ENCODE data around the gene PPP1R3A. TPM values are rescaled to one million over a fixed set of nuclear protein-coding genes. Genes with fewer than 3 reads are reported as not detected.

PPP1R3A gene
- polyA plus RNA-seq, 1 donor from 2014 or later: 1.6 TPM

DNA sequence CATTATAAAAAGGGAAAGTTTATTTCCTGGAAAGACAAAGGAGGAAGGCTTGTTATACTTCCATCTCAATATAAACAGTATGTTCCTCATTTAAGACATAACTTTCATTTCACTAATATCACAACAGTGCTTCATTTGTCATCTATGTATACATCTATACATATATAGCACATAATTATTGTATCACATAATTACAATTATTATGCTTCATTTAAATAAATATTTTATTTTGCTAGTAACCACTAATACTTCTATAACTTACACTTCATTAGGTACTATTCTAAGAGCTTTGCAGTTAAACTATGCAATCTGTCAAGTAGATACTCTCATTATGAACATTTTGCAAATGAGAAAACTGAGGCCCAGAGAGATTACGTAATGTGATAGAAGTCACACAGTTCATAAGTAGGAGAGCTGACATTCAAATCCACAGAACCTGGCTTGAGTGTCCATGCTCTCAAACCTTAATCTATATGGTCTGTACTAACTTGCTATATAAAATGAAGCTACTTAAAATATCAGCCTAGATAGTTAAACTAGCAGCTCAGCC is 86.5 kb downstream of the PPP1R3A start:
- H3K4me3 ChIP-seq (ENCODE audit: low read length): no peak overlapping the region
- H3K36me3 ChIP-seq (ENCODE audit: insufficient read depth, low read length): no peaks in the 10 kb centered on the region
- no peaks in the 10 kb centered on the region for H3F3A ChIP-seq (ENCODE audit: insufficient read depth, low read length, poor library complexity, severe bottlenecking)
- H3K27me3 ChIP-seq (ENCODE audit: insufficient read depth, low read depth, low read length): no peaks in the 10 kb centered on the region
- no peak for TF ChIP-seq EP300 (conservative IDR thresholded peaks at IDR 0.05; ENCODE audit: poor library complexity, severe bottlenecking)
- TF ChIP-seq POLR2AphosphoS5 (IDR thresholded peaks at IDR 0.05): no peak
- TF ChIP-seq TAF1 (IDR thresholded peaks at IDR 0.05; ENCODE audit: low read depth): no peak
- TF ChIP-seq, protein P1, sequence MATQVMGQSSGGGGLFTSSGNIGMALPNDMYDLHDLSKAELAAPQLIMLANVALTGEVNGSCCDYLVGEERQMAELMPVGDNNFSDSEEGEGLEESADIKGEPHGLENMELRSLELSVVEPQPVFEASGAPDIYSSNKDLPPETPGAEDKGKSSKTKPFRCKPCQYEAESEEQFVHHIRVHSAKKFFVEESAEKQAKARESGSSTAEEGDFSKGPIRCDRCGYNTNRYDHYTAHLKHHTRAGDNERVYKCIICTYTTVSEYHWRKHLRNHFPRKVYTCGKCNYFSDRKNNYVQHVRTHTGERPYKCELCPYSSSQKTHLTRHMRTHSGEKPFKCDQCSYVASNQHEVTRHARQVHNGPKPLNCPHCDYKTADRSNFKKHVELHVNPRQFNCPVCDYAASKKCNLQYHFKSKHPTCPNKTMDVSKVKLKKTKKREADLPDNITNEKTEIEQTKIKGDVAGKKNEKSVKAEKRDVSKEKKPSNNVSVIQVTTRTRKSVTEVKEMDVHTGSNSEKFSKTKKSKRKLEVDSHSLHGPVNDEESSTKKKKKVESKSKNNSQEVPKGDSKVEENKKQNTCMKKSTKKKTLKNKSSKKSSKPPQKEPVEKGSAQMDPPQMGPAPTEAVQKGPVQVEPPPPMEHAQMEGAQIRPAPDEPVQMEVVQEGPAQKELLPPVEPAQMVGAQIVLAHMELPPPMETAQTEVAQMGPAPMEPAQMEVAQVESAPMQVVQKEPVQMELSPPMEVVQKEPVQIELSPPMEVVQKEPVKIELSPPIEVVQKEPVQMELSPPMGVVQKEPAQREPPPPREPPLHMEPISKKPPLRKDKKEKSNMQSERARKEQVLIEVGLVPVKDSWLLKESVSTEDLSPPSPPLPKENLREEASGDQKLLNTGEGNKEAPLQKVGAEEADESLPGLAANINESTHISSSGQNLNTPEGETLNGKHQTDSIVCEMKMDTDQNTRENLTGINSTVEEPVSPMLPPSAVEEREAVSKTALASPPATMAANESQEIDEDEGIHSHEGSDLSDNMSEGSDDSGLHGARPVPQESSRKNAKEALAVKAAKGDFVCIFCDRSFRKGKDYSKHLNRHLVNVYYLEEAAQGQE (IDR thresholded peaks at IDR 0.05; ENCODE audit: borderline replicate concordance): no peak
- TF ChIP-seq EZH2 (IDR thresholded peaks at IDR 0.05; ENCODE audit: borderline replicate concordance, insufficient read depth, low read length, poor library complexity, severe bottlenecking): no peak
- TF ChIP-seq MXI1 (conservative IDR thresholded peaks at IDR 0.05; ENCODE audit: poor library complexity, severe bottlenecking): no peak
- no peak for TF ChIP-seq SMC3 (conservative IDR thresholded peaks at IDR 0.05; ENCODE audit: poor library complexity)
- TF ChIP-seq, protein P2, sequence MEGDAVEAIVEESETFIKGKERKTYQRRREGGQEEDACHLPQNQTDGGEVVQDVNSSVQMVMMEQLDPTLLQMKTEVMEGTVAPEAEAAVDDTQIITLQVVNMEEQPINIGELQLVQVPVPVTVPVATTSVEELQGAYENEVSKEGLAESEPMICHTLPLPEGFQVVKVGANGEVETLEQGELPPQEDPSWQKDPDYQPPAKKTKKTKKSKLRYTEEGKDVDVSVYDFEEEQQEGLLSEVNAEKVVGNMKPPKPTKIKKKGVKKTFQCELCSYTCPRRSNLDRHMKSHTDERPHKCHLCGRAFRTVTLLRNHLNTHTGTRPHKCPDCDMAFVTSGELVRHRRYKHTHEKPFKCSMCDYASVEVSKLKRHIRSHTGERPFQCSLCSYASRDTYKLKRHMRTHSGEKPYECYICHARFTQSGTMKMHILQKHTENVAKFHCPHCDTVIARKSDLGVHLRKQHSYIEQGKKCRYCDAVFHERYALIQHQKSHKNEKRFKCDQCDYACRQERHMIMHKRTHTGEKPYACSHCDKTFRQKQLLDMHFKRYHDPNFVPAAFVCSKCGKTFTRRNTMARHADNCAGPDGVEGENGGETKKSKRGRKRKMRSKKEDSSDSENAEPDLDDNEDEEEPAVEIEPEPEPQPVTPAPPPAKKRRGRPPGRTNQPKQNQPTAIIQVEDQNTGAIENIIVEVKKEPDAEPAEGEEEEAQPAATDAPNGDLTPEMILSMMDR (IDR thresholded peaks at IDR 0.05; ENCODE audit: poor library complexity, severe bottlenecking): no peak
- no peak for TF ChIP-seq RAD21 (conservative IDR thresholded peaks at IDR 0.05)
- no peak overlapping the region for H3K9ac ChIP-seq (ENCODE audit: low read length)
- H3K79me2 ChIP-seq (replicated peaks; ENCODE audit: insufficient read depth, low read length): no peaks in the 10 kb centered on the region
- no peaks in the 10 kb centered on the region for H3K9me3 ChIP-seq (ENCODE audit: low read length)
- H3K27ac ChIP-seq (ENCODE audit: low read length): no peak overlapping the region
- no peak overlapping the region for H3K4me2 ChIP-seq (ENCODE audit: low read length)
- H3K9me2 ChIP-seq (ENCODE audit: insufficient read depth, low read length): no peaks in the 10 kb centered on the region
- no peaks in the 10 kb centered on the region for H4K20me1 ChIP-seq (ENCODE audit: insufficient read depth)
- no peak overlapping the region for H2AFZ ChIP-seq (ENCODE audit: low read depth, low read length)

DNA sequence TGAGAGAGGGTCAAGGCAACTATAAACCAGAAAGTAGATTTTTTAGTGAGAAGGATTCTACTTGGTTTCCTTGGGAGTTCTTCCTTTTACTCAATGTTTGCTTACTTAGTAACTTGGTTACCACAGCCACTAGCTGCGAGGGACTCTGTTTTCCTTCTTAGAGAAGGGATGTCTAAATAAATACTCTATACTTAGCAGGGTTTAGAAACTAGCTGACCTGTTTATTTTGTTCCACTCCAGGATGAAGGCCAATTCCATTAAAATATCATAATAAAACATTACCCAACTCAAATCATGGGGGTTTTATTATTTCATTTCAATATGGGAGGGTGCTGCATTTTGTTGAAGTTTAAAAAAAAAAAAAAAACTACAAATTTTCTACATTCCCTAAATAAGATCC is 87.3 kb downstream of the PPP1R3A start:
- TF ChIP-seq EZH2 (IDR thresholded peaks at IDR 0.05; ENCODE audit: borderline replicate concordance, insufficient read depth, low read length, poor library complexity, severe bottlenecking): no peak
- no peak for TF ChIP-seq TAF1 (IDR thresholded peaks at IDR 0.05; ENCODE audit: low read depth)
- TF ChIP-seq SMC3 (conservative IDR thresholded peaks at IDR 0.05; ENCODE audit: poor library complexity): no peak
- no peak for TF ChIP-seq EP300 (conservative IDR thresholded peaks at IDR 0.05; ENCODE audit: poor library complexity, severe bottlenecking)
- TF ChIP-seq RAD21 (conservative IDR thresholded peaks at IDR 0.05): no peak
- TF ChIP-seq, protein P1 (IDR thresholded peaks at IDR 0.05; ENCODE audit: borderline replicate concordance): no peak
- TF ChIP-seq MXI1 (conservative IDR thresholded peaks at IDR 0.05; ENCODE audit: poor library complexity, severe bottlenecking): no peak
- TF ChIP-seq, protein P2 (IDR thresholded peaks at IDR 0.05; ENCODE audit: poor library complexity, severe bottlenecking): no peak
- TF ChIP-seq POLR2AphosphoS5 (IDR thresholded peaks at IDR 0.05): no peak
- no peak overlapping the region for H3K9ac ChIP-seq (ENCODE audit: low read length)
- H3K27me3 ChIP-seq (ENCODE audit: insufficient read depth, low read depth, low read length): no peaks in the 10 kb centered on the region
- no peak overlapping the region for H3K4me2 ChIP-seq (ENCODE audit: low read length)
- no peaks in the 10 kb centered on the region for H3F3A ChIP-seq (ENCODE audit: insufficient read depth, low read length, poor library complexity, severe bottlenecking)
- H4K20me1 ChIP-seq (ENCODE audit: insufficient read depth): no peaks in the 10 kb centered on the region
- H3K27ac ChIP-seq (ENCODE audit: low read length): no peak overlapping the region
- H3K4me3 ChIP-seq (ENCODE audit: low read length): no peak overlapping the region
- H3K9me3 ChIP-seq (ENCODE audit: low read length): no peaks in the 10 kb centered on the region
- no peak overlapping the region for H2AFZ ChIP-seq (ENCODE audit: low read depth, low read length)
- H3K36me3 ChIP-seq (ENCODE audit: insufficient read depth, low read length): no peaks in the 10 kb centered on the region
- no peaks in the 10 kb centered on the region for H3K9me2 ChIP-seq (ENCODE audit: insufficient read depth, low read length)
- no peaks in the 10 kb centered on the region for H3K79me2 ChIP-seq (replicated peaks; ENCODE audit: insufficient read depth, low read length)
